Astrocyte (in vitro differentiated cells and primary cell): Measurements from ENCODE around the gene POLR1D. TPM values are rescaled to one million over a fixed set of nuclear protein-coding genes. Genes with fewer than 3 reads are reported as not detected.

Source experiments
- DNase-seq: peaks from one replicate; pipeline ENCODE4 v3.0.0-alpha.2; 2010; ENCODE audit warnings: low read depth
- FAIRE-seq: peaks from 2 replicates; lab custom pipeline; 2011; peaks lifted over from hg19 to GRCh38; lab: Jason Lieb, UNC
- H2AFZ ChIP-seq: 2 replicates; pipeline ENCODE4 v1.6.0; 2012; ENCODE audit warnings: low read depth, low read length, inconsistent platforms
- H3K27ac ChIP-seq: 2 replicates; pipeline ENCODE4 v1.5.1; 2011; ENCODE audit warnings: low read depth, low read length, inconsistent platforms
- H3K27me3 ChIP-seq: 2 replicates; pipeline ENCODE4 v1.6.0; 2011; ENCODE audit warnings: low read length, inconsistent platforms; ENCODE audit not compliant: insufficient read depth
- H3K36me3 ChIP-seq: 2 replicates; pipeline ENCODE4 v1.5.1; 2011; ENCODE audit warnings: low read length, inconsistent platforms; ENCODE audit not compliant: insufficient read depth
- H3K4me1 ChIP-seq: 2 replicates; pipeline ENCODE4 v1.5.1; 2011; ENCODE audit warnings: low read length, inconsistent platforms; ENCODE audit not compliant: insufficient read depth
- H3K4me2 ChIP-seq: 2 replicates; pipeline ENCODE4 v1.6.0; 2012; ENCODE audit warnings: low read length, inconsistent platforms
- H3K4me3 ChIP-seq: 2 replicates; pipeline ENCODE4 v1.5.1; 2011; ENCODE audit warnings: low read depth, mild to moderate bottlenecking, low read length, inconsistent platforms; ENCODE audit not compliant: insufficient read depth
- H3K79me2 ChIP-seq: 2 replicates; pipeline ENCODE4 v1.6.0; 2012; ENCODE audit warnings: mild to moderate bottlenecking, low read length, inconsistent platforms; ENCODE audit not compliant: insufficient read depth
- H3K9ac ChIP-seq: 2 replicates; pipeline ENCODE4 v1.6.0; 2012; ENCODE audit warnings: mild to moderate bottlenecking, low read length, inconsistent platforms
- H3K9me3 ChIP-seq: 2 replicates; pipeline ENCODE4 v1.5.1; 2012; ENCODE audit warnings: low read depth, mild to moderate bottlenecking, low read length, inconsistent platforms; ENCODE audit not compliant: insufficient read depth
- H4K20me1 ChIP-seq: 2 replicates; pipeline ENCODE4 v1.6.0; 2012; ENCODE audit warnings: low read length, inconsistent platforms; ENCODE audit not compliant: insufficient read depth
- H3K27ac Mint-ChIP-seq: one replicate; pipeline ENCODE4 v1.8.0; 2021; ENCODE audit warnings: mild to moderate bottlenecking, mixed read lengths; ENCODE audit not compliant: unreplicated experiment
- H3K27me3 Mint-ChIP-seq: one replicate; pipeline ENCODE4 v1.8.0; 2021; ENCODE audit warnings: low read depth, mixed read lengths; ENCODE audit not compliant: unreplicated experiment
- H3K36me3 Mint-ChIP-seq: one replicate; pipeline ENCODE4 v1.8.0; 2021; ENCODE audit warnings: low read depth, mixed read lengths; ENCODE audit not compliant: unreplicated experiment
- H3K4me1 Mint-ChIP-seq: one replicate; pipeline ENCODE4 v1.8.0; 2021; ENCODE audit warnings: low read depth, mixed read lengths; ENCODE audit not compliant: unreplicated experiment
- H3K4me3 Mint-ChIP-seq: one replicate; pipeline ENCODE4 v1.8.0; 2021; ENCODE audit warnings: mild to moderate bottlenecking, moderate library complexity, mixed read lengths; ENCODE audit not compliant: unreplicated experiment
- H3K9me3 Mint-ChIP-seq: one replicate; pipeline ENCODE4 v1.8.0; 2021; ENCODE audit warnings: mild to moderate bottlenecking, mixed read lengths; ENCODE audit not compliant: unreplicated experiment
- CTCF ChIP-seq: IDR thresholded peaks from 2 replicates; pipeline ENCODE4 v1.5.1; 2011; ENCODE audit warnings: low read depth, mild to moderate bottlenecking, inconsistent platforms, low read length, moderate library complexity; ENCODE audit not compliant: insufficient read depth
- EZH2 ChIP-seq: IDR thresholded peaks from 2 replicates; pipeline ENCODE4 v1.6.1; 2012; ENCODE audit warnings: mild to moderate bottlenecking, low read length, inconsistent platforms; ENCODE audit not compliant: insufficient read depth
- total RNA-seq: library from RNA; stranded (reverse); gene quantifications from 2 replicates; pipeline ENCODE4 v1.2.1, GENCODE V29; 2021

The POLR1D gene
- total RNA-seq, 1 donor from 2014 or later: 118 TPM

GRCh38 chr13:27573265-27573664 is 48.4 kb upstream of the POLR1D start:
- Histone ChIP-seq H3K4me1 (peaks cover 11% of the 10 kb centered on the region), H3K79me2 (no peaks in the 10 kb centered on the region), H3K36me3 (no peaks in the 10 kb centered on the region), H3K9ac (peak overlapping the region; percentile 16), H3K27ac (peak overlapping the region; percentile 49), H3K27me3 (no peaks in the 10 kb centered on the region), H2AFZ (peak overlapping the region; percentile 15), H3K4me3 (no peak overlapping the region), H4K20me1 (no peaks in the 10 kb centered on the region), H3K4me2 (peak overlapping the region; percentile 75), H3K9me3 (no peaks in the 10 kb centered on the region)
- Mint-ChIP-seq H3K9me3 (no peaks in the 10 kb centered on the region), H3K4me3 (no peak overlapping the region), H3K27ac (peak overlapping the region; percentile 91), H3K36me3 (peaks cover 8% of the 10 kb centered on the region), H3K4me1 (peaks cover 13% of the 10 kb centered on the region), H3K27me3 (no peaks in the 10 kb centered on the region)
- DNase-seq: peak; percentile 27
- TF ChIP-seq CTCF (no peak), EZH2 (no peak)
- FAIRE-seq: no peak

- no peaks in the 10 kb centered on the region for H3K79me2 ChIP-seq
- no peak overlapping the region for H3K4me2 ChIP-seq
- no peaks in the 10 kb centered on the region for H3K9me3 ChIP-seq
- H3K4me3 Mint-ChIP-seq: no peak overlapping the region
- no peaks in the 10 kb centered on the region for H3K9me3 Mint-ChIP-seq
- no peaks in the 10 kb centered on the region for H4K20me1 ChIP-seq
- no peak overlapping the region for H3K27ac ChIP-seq
- H3K4me1 Mint-ChIP-seq: peaks cover 16% of the 10 kb centered on the region
- no peaks in the 10 kb centered on the region for H3K36me3 ChIP-seq
- FAIRE-seq (no peak), DNase-seq (no peak)
- no peak overlapping the region for H3K9ac ChIP-seq
- H3K4me1 ChIP-seq: peaks cover 14% of the 10 kb centered on the region
- TF ChIP-seq EZH2: no peak
- no peak for TF ChIP-seq CTCF
- no peak overlapping the region for H3K27ac Mint-ChIP-seq
- H3K4me3 ChIP-seq: no peak overlapping the region
- H3K36me3 Mint-ChIP-seq: peaks cover 8% of the 10 kb centered on the region
- no peaks in the 10 kb centered on the region for H3K27me3 ChIP-seq
- H3K27me3 Mint-ChIP-seq: no peaks in the 10 kb centered on the region
- H2AFZ ChIP-seq: no peak overlapping the region
Measured at GRCh38 chr13:27574661-27575060, 47.0 kb upstream of the POLR1D start.

GRCh38 chr13:27578121-27579030 is 43.3 kb upstream of the POLR1D start:
- Histone ChIP-seq H4K20me1 (no peaks in the 10 kb centered on the region), H3K79me2 (no peaks in the 10 kb centered on the region), H3K27ac (no peak overlapping the region), H3K4me3 (no peak overlapping the region), H2AFZ (no peak overlapping the region), H3K4me1 (peaks cover 5% of the 10 kb centered on the region), H3K36me3 (no peaks in the 10 kb centered on the region), H3K27me3 (no peaks in the 10 kb centered on the region), H3K9me3 (no peaks in the 10 kb centered on the region), H3K4me2 (no peak overlapping the region), H3K9ac (no peak overlapping the region)
- peaks cover 8% of the 10 kb centered on the region for H3K4me1 Mint-ChIP-seq
- TF ChIP-seq EZH2 (no peak), CTCF (no peak)
- no peaks in the 10 kb centered on the region for H3K9me3 Mint-ChIP-seq
- FAIRE-seq (no peak), DNase-seq (peak; percentile 9)
- H3K27me3 Mint-ChIP-seq: no peaks in the 10 kb centered on the region
- H3K27ac Mint-ChIP-seq: no peak overlapping the region
- peaks cover 8% of the 10 kb centered on the region for H3K36me3 Mint-ChIP-seq
- H3K4me3 Mint-ChIP-seq: no peak overlapping the region
